Mucosa of descending colon (tissue), 3 donors: ENCODE measurements around the gene MST1. TPM values are rescaled to one million over a fixed set of nuclear protein-coding genes. Genes with fewer than 3 reads are reported as not detected.

Experiments used
- ATAC-seq: fragments of 200-7000 bp; cut with Tn5 transposase; one replicate; pipeline ENCODE4 v1.9.1; 2020; ENCODE audit warnings: mild to moderate bottlenecking, moderate library complexity
- DNase-seq, 3 donors: peaks; one replicate each; pipeline ENCODE4 v3.0.0-alpha.2; 2020
- H3K36me3 ChIP-seq: fragments of 200-600 bp; one replicate; pipeline ENCODE4 v1.8.0; 2021; ENCODE audit warnings: low read depth, mild to moderate bottlenecking
- H3K4me1 ChIP-seq: fragments of 200-600 bp; one replicate; pipeline ENCODE4 v1.8.0; 2021; ENCODE audit warnings: low read depth, mild to moderate bottlenecking
- H3K4me3 ChIP-seq: fragments of 200-600 bp; one replicate; pipeline ENCODE4 v1.8.0; 2021; ENCODE audit warnings: mild to moderate bottlenecking
- H3K9me3 ChIP-seq: fragments of 200-600 bp; one replicate; pipeline ENCODE4 v1.8.0; 2021; ENCODE audit warnings: mild to moderate bottlenecking
- intact Hi-C, 2 donors: fragments of 100-400 bp; cut with DNase I in 1 of 2; cut with micrococcal nuclease in 1 of 2; formaldehyde crosslinking; loops; one replicate each; pipeline versions ENCODE4 v1.11.0 to v1.11.1; 2022; cut with DNase I, micrococcal nuclease
- total RNA-seq, 3 donors: library from RNA; stranded (reverse); fragmentation: NEBNext Ultra II Directional in 2 of 3; extraction: Animal tissue kit (Norgen Biotek cat#: 25700) in 2 of 3; gene quantifications; one replicate each; pipeline versions ENCODE4 v1.2.1 to v1.2.4, GENCODE V29; 2021 to 2023
- TF ChIP-seq, protein P1 (sequence below): fragments of 200-600 bp; IDR thresholded peaks from one replicate; pipeline ENCODE4 v1.8.0; 2022; ENCODE audit warnings: antibody characterized with exemption, mild to moderate bottlenecking
- donor health status: DM: no; HTN: no; CAD: no; lungs with moderate emphysema.
- donor health status: DM: no; HTN: no; CAD: no.
- donor health status: DM: no; HTN: yes; CAD: no.

The MST1 gene
- total RNA-seq, 3 donors from 2014 or later: 16.8 to 55.9 (median 18.8) TPM

- TF ChIP-seq, protein P1, sequence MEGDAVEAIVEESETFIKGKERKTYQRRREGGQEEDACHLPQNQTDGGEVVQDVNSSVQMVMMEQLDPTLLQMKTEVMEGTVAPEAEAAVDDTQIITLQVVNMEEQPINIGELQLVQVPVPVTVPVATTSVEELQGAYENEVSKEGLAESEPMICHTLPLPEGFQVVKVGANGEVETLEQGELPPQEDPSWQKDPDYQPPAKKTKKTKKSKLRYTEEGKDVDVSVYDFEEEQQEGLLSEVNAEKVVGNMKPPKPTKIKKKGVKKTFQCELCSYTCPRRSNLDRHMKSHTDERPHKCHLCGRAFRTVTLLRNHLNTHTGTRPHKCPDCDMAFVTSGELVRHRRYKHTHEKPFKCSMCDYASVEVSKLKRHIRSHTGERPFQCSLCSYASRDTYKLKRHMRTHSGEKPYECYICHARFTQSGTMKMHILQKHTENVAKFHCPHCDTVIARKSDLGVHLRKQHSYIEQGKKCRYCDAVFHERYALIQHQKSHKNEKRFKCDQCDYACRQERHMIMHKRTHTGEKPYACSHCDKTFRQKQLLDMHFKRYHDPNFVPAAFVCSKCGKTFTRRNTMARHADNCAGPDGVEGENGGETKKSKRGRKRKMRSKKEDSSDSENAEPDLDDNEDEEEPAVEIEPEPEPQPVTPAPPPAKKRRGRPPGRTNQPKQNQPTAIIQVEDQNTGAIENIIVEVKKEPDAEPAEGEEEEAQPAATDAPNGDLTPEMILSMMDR: no peak
- DNase-seq (peak; percentile 97 to 99 (median 98)), ATAC-seq (peak; percentile 93)
- intact Hi-C loops: loop anchor here in 1 of 2 donors (5.0 kb wide), 1 partner anchor 132 kb away; no protein-coding TSS in a partner anchor
- H3K4me3 ChIP-seq: peak within 1 kb of the TSS; percentile 85
- H3K4me1 ChIP-seq: peaks cover 13% of the 10 kb centered on the region
- no peaks in the 10 kb centered on the region for H3K9me3 ChIP-seq
- H3K36me3 ChIP-seq: no peaks in the 10 kb centered on the region
Observed at GRCh38 chr3:49673715-49674496, 15.4 kb downstream of the MST1 start, which contains the start of gene APEH. Gene APEH, plus strand, starts transcription at chr3:49674351. Its CDS starts 51 bp downstream, at chr3:49674402.

DNA sequence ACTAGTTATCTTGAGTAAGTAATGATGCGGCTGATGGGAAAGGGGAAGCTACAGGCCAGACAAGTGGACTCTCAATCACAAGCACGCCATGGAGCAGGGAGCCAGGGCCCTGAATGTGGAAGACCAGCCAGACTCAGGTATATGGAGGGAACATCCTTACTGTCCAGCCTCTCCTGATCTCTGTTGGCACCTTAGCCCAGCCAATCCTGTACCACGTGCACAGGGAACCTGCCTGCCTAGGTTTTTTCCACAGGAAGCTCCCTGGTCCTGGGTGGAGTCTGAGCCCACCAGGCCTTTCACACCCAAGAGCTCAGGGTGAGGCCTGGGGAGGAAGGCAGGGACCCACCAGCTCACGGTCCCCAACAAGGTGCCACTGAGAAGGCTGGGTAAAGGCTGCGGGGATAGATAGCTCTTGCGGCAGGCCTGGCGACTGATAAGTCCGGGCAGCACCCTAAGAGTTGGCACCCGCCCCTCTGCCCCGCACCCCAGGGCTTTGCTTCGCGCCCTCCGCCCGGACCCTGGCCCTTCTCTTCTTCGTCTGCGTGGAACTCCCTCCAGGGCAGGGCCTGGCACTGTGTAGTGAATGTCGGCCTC, 16.1 kb downstream of the MST1 start:
- Histone ChIP-seq H3K9me3 (no peaks in the 10 kb centered on the region), H3K36me3 (no peaks in the 10 kb centered on the region), H3K4me3 (peak overlapping the region; percentile 85), H3K4me1 (peaks cover 13% of the 10 kb centered on the region)
- ATAC-seq: peak; percentile 0
- DNase-seq: peak in 1 of 3 donors; percentile 26
- intact Hi-C loops: loop anchor here in 1 of 2 donors (5.0 kb wide), 1 partner anchor 131 kb away; no protein-coding TSS in a partner anchor
- TF ChIP-seq, protein P1: no peak

GRCh38 chr3:49671291-49672288, 17.7 kb downstream of the MST1 start:
- Histone ChIP-seq H3K4me3 (no peak overlapping the region), H3K36me3 (no peaks in the 10 kb centered on the region), H3K4me1 (peaks cover 13% of the 10 kb centered on the region), H3K9me3 (no peaks in the 10 kb centered on the region)
- ATAC-seq (peak; percentile 34), DNase-seq (peak in 2 of 3 donors; percentile 80 to 81)
- TF ChIP-seq, protein P1: peak; percentile 55
- intact Hi-C loops: loop anchor here in 1 of 2 donors (5.0 kb wide), 1 partner anchor 129 kb away; no protein-coding TSS in a partner anchor

DNA sequence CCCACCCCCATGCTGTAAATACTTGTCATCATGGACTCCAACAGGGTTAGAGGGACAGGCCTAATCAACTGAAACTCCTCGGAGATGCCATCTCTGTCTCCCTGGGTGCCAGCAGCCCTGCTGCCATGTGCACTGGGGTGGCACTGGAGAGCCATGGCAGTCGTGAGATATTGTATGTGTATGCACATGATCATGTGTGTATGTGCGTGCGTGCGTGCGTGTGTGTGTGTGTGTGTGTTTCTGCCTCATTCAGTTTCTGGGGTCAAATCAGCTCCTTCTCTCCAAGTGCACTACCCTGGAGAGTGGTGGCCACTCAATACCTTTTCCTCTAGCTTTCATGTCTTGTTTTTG, 18.4 kb downstream of the MST1 start:
- intact Hi-C loops: loop anchor here in 1 of 2 donors (5.0 kb wide), 1 partner anchor 129 kb away; no protein-coding TSS in a partner anchor
- H3K4me3 ChIP-seq: no peak overlapping the region
- DNase-seq (no peak), ATAC-seq (no peak)
- no peaks in the 10 kb centered on the region for H3K36me3 ChIP-seq
- no peaks in the 10 kb centered on the region for H3K9me3 ChIP-seq
- TF ChIP-seq, protein P1: no peak
- H3K4me1 ChIP-seq: peaks cover 13% of the 10 kb centered on the region

GRCh38 chr3:49669352-49669751, 19.9 kb downstream of the MST1 start:
- ATAC-seq: no peak
- Histone ChIP-seq H3K4me1 (peaks cover 6% of the 10 kb centered on the region), H3K36me3 (no peaks in the 10 kb centered on the region), H3K4me3 (no peak overlapping the region), H3K9me3 (no peaks in the 10 kb centered on the region)
- intact Hi-C loops: loop anchor here in 1 of 2 donors (5.0 kb wide), 1 partner anchor 127 kb away; no protein-coding TSS in a partner anchor
- TF ChIP-seq, protein P1: no peak
- no peak for DNase-seq
